Activated gamma-delta T cell treated with Interleukin-2 at 50 U/mL for 16 hours (primary cell): Measurements from ENCODE around the gene RWDD2A.
A peak's percentile ranks its signal among the peaks of the same experiment; 100 is the strongest.

Experiments used
- DNase-seq: peaks from one replicate; pipeline ENCODE4 v3.0.0-alpha.2; 2020

RWDD2A gene

DNA sequence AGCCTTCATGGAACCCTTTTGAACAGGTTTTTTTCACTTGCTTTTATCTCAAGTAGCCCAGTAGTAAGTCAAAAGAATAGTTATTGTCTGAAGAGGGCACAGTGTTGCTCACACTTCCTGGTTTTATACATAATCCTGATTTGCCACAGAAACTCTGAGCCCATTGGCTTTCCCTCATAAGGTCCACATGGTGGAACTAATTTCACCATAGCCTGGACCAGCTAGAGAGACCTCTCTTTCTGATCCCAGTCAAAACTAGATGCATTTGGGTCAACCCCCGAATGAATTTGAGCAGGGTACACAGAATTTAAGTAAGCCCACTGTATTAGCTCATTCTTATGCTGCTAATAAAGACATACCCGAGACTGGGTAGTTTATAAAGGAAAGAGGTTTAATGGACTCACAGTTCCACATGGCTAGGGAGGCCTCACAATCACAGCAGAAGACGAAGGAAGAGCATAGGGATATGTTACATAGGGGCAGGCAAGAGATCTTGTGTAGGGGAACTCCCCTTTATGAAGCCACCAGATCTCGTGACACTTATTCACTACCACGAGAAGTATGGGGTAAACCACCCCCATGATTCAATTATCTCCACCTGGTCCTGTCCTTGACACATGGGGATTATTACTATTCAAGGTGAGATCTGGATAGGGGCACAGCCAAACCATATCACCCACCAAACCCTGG is 6.2 kb downstream of the RWDD2A start:
- no peak for DNase-seq

DNA sequence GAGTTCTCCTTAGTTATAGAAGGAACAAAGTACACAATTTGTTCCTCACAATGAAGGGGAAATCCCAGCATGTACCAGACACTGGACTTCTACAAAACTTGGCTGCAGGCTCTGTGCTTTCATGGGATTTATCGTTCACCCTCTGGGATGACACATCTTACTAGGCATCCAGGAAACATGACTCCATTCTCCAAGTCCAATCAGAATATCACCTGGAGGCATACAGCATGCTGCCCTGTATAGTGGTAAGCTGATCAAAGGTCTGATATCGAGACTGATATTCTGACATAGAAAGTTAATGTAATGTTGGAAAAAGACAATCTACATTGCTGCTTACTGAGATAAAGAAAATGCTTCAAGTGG is 6.7 kb downstream of the RWDD2A start:
- no peak for DNase-seq

DNA sequence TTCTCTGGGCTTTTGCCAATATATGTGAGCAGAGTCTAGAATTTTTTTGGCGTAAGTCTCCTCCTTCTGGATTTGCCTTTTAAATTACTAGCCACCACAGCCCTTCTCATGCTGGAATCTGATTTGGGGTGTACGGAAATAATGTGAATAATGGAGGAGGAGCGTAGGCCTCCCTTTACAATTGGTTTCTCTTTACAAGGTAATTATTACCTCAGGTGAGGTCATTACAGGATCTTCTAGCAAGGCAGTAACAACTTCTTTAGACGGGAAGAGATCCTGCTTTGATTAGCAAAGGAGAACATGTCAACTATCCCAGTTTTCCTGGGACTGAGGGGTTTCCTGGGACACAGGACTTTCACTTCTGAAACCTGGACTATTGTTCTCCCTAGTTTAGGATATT is 8.9 kb downstream of the RWDD2A start:
- DNase-seq, result no peak

DNA sequence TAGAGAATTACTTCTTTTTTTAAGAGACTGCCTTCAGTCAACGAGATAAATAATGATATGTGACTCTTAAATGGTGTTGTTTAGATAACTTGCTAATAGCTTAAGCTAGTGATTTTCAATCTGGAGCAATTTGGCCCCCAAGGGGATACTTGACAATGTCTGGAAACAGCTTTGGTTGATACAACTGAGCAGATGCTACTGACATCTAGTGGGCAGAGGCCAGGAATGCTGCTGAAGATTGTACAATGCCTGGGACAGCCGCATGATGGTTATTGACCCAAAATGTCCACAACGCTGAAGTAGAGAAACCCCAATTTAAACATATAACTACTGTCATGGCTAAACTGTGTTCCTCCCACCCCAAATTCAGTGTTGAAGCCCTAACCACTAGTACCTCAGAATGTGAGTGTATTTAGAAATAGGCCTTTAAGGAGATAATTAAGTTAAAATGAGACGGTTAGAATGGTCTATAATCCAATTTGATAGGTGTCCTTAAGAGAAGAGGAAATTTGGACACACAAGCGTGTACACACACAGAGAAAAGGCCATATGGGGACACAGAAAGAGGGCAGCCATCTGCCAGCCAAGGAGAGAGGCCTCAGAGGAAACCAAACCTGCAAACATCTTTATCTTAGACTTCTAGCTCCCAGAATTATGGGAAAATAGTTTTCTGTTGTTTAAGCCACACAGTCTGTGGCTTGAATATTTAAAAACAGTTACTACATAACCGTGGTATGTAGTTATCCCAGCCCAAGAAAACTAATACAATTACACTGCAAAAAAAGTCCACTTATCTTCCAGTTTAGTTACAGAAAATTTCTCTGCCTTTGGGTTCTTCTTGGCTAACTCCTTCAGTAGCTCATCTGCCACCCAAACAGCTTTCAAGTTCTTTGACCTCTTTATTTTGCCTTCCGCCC is 22.2 kb downstream of the RWDD2A start:
- DNase-seq, result peak; percentile 42

DNA sequence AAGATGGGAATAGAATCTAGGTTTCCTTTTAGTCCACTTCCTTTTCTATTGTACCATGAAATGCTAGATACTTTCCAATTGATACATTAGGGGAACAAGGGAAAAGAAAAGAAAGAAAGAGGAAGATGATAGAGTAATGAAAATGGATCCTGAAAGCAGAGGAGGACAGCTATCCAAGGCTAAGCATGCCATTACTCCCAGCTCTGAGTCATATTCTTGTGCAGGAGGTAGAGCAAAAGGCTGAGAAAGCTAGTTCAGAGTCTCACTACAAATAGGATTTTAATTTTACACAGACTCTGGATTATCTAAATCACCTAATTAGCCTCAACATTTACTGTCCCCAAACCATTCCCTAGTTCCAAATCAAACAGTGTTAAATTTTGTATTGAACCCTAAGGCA is 23.6 kb downstream of the RWDD2A start:
- DNase-seq, result no peak

DNA sequence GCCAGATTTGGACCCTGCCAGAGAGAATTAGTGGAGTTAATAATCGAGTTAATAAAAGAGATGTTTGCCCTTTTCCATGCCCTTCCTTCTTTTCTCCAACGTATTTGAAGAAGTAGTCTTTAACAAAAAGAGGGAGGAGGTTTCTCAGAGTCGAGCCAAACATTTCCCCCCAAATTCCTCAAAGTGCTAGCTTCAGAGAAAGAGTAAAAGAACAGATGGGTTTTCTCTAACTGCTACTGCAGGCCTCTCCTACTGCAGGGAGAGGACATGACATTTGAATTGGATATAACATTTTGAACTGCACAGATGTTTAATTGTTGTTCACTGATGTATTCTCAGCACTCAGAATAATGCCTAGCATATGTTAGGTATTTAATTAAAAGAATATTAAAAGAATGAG is 25.5 kb downstream of the RWDD2A start:
- DNase-seq, result no peak

DNA sequence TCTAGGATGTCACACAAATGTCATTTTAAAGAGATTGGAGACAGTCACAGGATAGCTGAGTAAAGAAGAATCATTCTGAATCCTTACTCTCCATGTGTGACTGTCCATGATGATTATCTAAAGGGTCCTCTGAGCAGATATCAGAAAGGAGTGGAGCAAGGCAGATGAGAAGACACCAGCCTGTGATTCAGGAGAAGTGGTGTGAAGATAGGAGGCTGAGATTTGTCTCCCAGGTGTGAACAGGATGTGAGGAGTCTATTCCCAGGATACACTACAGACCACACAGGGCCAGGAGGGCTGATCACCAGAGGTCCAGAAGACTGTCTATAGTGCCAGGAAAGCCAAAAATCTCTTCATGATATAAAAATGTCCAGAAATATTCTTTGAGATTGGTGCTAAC is 27.0 kb downstream of the RWDD2A start:
- no peak for DNase-seq

DNA sequence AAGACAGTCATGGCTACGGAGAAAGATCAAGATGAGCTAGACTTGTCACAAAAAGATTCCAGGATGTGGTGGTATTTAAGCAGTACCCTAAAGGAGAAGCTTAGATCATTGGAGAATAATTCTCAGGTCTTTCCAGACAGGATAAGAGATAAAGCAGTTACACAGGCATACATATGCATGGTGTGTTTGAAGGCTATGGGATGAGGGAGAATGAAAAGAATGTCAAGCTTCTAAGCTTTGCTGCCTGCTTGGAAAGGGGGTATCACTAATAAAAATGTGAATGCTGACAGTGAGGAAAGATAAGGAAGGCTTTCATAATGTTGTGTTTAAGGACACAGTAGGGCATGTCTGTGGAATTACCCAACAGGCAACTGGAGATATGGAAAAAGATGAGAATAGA is 28.1 kb downstream of the RWDD2A start:
- DNase-seq, result no peak

DNA sequence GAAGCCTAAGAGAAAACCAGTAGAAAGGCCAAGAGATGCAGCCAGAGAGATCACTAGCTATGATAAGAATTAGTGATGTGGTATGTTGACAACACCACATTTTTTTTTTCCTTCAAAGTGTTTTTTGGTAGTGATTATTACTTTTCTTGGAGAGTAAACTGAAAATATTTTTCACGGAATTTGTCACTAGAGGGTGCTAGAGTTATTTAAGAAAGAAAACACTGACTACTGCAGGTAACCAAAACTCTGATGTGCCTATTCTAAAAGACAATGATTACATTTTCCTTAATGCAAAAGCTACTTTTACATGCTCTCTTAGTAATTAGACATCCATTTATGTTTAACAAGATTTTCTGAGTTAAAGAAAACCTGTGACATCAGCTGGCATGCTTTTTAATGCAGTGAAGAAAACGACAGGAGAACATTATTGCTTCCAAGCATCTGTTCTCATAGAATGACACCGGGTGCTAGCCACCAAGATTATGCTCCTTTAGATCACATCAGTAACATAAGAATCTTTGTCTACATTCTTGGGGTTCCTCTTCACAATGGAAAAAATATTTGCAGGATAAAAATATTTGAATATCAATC is 28.8 kb downstream of the RWDD2A start:
- DNase-seq, result no peak

DNA sequence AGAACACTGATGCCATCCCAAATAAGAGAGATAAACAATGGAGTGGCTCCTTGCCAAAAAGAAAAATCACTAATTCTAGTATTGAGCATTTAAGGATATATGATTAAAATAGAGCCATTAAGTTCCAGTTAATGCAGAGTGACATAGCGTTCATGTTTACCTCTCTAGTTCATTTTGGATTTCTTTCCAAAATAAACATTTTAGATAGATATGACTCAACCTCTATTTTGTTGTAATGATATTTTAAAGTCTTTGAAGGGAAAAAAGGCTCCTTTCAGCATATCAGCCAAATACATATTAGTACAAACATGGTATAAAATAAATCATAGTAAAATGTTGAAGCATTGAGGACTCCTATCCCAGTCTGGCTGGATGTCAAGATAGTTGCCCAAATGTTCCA is 33.4 kb downstream of the RWDD2A start:
- DNase-seq, result no peak

DNA sequence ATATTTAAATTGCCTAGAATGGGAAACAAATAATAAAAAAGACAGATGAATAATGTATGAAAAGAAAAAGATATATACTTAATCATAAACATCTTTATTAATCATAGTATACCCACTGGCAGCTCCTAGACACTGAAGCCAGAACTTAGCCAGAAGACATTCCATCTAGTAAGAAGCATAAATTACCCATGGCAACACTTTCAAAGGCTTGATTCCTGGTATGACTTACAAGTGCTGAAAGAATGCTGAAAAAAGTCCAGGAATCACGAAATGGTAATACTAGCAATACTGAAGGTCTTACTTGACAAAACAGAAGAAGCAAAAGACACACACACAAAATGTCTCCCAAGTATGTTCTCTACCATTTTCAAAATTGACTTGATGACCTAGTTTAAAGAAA is 38.0 kb downstream of the RWDD2A start:
- no peak for DNase-seq

DNA sequence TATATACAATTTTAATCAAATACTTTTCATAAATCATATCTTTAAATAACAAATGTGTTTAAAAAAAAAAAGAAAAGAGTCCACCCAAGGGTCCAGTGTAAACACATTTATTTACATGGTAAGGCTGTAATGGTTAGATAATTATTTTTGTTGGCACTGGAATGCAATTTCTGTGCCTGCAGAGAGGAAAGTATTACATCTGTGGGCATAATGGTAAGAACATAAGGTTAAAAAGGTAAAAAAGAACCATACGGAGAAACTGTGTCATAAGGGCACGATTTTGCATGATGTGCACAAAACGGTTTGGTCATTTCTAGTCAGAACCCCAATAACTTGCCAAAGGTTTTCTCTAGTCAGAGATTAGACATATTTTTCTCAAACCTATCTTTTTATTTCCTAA is 54.3 kb downstream of the RWDD2A start:
- DNase-seq, result no peak
